K562 (cell line): Measurements from ENCODE around the gene ZMAT3. TPM values are rescaled to one million over a fixed set of nuclear protein-coding genes. Genes with fewer than 3 reads are reported as not detected.

Source experiments
- ATAC-seq: fragments of 200-7000 bp; cut with Tn5 transposase; 3 replicates; pipeline ENCODE4 v1.9.1; 2020; ENCODE audit warnings: moderate library complexity
- BruUV-seq: library from RNA; stranded (reverse); fragments of 400-500 nt; replicated peaks from 2 replicates; lab custom pipeline; 2021; lab: Mats Ljungman, UMichigan
- CTCF ChIA-PET: fragments of 300-600 bp; formaldehyde crosslinking; extraction: SDS; loops from one replicate; lab custom pipeline; 2021; ENCODE audit warnings: low intra/inter-chr PET ratio; lab: Yijun Ruan, JAX
- POLR2A ChIA-PET: fragments of 300-600, 350-650 bp; sonication (Branson Sonifier 250); formaldehyde crosslinking; extraction: SDS; loops from one replicate; lab custom pipeline; 2021; ENCODE audit warnings: antibody characterized with exemption, inconsistent platforms; lab: Yijun Ruan, JAX
- DNase-seq, 4 experiments: peaks; one replicate each; pipeline versions ENCODE4 v3.0.0 to v3.0.0-alpha.2; 2011 to 2018; ENCODE audit warnings: low spot score in 3 of 4, mixed read lengths in 3 of 4; ENCODE audit errors: extremely low read depth in 1 of 4
- FAIRE-seq: peaks from 2 replicates; lab custom pipeline; 2011; peaks lifted over from hg19 to GRCh38; lab: Jason Lieb, UNC
- H2AFZ ChIP-seq: 2 replicates; pipeline ENCODE4 v1.6.0; 2011; ENCODE audit warnings: low read depth, low read length, control low read depth, inconsistent platforms
- H3K27ac ChIP-seq: fragments of 200-600 bp; 3 replicates; pipeline ENCODE4 v1.8.0; 2011; ENCODE audit warnings: low read depth, mild to moderate bottlenecking, control low read depth, inconsistent platforms, low read length, moderate library complexity, mixed read lengths; ENCODE audit errors: extremely low read depth
- H3K27me3 ChIP-seq, 2 experiments: fragments of 300-600 bp in 1 of 2; 2 replicates in 1 of 2; 3 replicates in 1 of 2; pipeline versions ENCODE4 v1.6.0 to v1.8.0; 2011; ENCODE audit warnings: inconsistent platforms in 2 of 2, low read length in 2 of 2, mild to moderate bottlenecking in 1 of 2, mixed read lengths in 1 of 2, moderate library complexity in 1 of 2; ENCODE audit not compliant: control insufficient read depth in 2 of 2, insufficient read depth in 2 of 2
- H3K36me3 ChIP-seq: fragments of 300-600 bp; 3 replicates; pipeline ENCODE4 v1.8.0; 2011; ENCODE audit warnings: mild to moderate bottlenecking, low read length, inconsistent platforms; ENCODE audit not compliant: control insufficient read depth, insufficient read depth
- H3K4me1 ChIP-seq, 2 experiments: fragments of 200-600 bp in 1 of 2; replicated peaks in 1 of 2; 2 replicates in 1 of 2; 3 replicates in 1 of 2; pipeline versions ENCODE4 v1.5.1 to v1.8.0; 2011; ENCODE audit warnings: inconsistent platforms in 2 of 2, low read length in 2 of 2, mild to moderate bottlenecking in 1 of 2, mixed read lengths in 1 of 2, moderate library complexity in 1 of 2; ENCODE audit not compliant: control insufficient read depth in 2 of 2, insufficient read depth in 2 of 2
- H3K4me2 ChIP-seq: 2 replicates; pipeline ENCODE4 v1.6.1; 2011; ENCODE audit warnings: low read length, control low read depth, inconsistent platforms, mixed read lengths; ENCODE audit not compliant: insufficient read depth
- H3K4me3 ChIP-seq: fragments of 200-600 bp; sonication (generic), shearing (Covaris generic); 2 replicates; pipeline ENCODE4 v1.5.1; 2016; ENCODE audit warnings: control low read depth, inconsistent platforms
- H3K79me2 ChIP-seq: fragments of 200-600 bp; 3 replicates; pipeline ENCODE4 v1.8.0; 2011; ENCODE audit warnings: low read length, inconsistent platforms; ENCODE audit not compliant: control insufficient read depth, insufficient read depth
- H3K9ac ChIP-seq, 2 experiments: 2 replicates each; pipeline versions ENCODE4 v1.6.0 to v1.6.1; 2011; ENCODE audit warnings: low read depth in 2 of 2, low read length in 2 of 2, control low read depth in 1 of 2, inconsistent platforms in 1 of 2, mild to moderate bottlenecking in 1 of 2, mixed read lengths in 1 of 2; ENCODE audit not compliant: insufficient read depth in 1 of 2
- H3K9me1 ChIP-seq: one replicate; pipeline ENCODE4 v1.6.0; 2011; ENCODE audit warnings: inconsistent platforms, mild to moderate bottlenecking, low read length, moderate library complexity; ENCODE audit not compliant: control insufficient read depth, insufficient read depth
- H3K9me3 ChIP-seq: replicated peaks from 2 replicates; pipeline ENCODE4 v1.5.1; 2011; ENCODE audit warnings: low read depth, low read length, inconsistent platforms; ENCODE audit not compliant: control insufficient read depth, insufficient read depth
- H4K20me1 ChIP-seq: replicated peaks from 2 replicates; pipeline ENCODE4 v1.6.1; 2011; ENCODE audit warnings: low read length, inconsistent platforms, mixed read lengths; ENCODE audit not compliant: control insufficient read depth, insufficient read depth
- CCAR2 ChIP-seq: fragments of 200-400 bp; formaldehyde crosslinking; IDR thresholded peaks from 2 replicates; pipeline ENCODE4 v1.6.1; 2017; ENCODE audit warnings: mild to moderate bottlenecking, low read depth, low read length
- EHMT2 ChIP-seq: fragments of 450-650 bp; IDR thresholded peaks from 2 replicates; pipeline ENCODE4 v1.6.1; 2018; ENCODE audit warnings: antibody characterized with exemption
- FOSL1 ChIP-seq: fragments of 200-800 bp; sonication (Bioruptor generic); conservative IDR thresholded peaks from 2 replicates; pipeline ENCODE4 v1.6.1; 2016; ENCODE audit warnings: missing genetic modification characterization, missing compliant biosample characterization
- FUS ChIP-seq: fragments of 200-400 bp; formaldehyde crosslinking; optimal IDR thresholded peaks from 2 replicates; pipeline ENCODE3; 2017; ENCODE audit warnings: low read depth, low read length
- JUND ChIP-seq, 2 experiments: IDR thresholded peaks; 2 replicates in 1 of 2; 3 replicates in 1 of 2; pipeline ENCODE4 v1.6.1; 2011; ENCODE audit warnings: borderline replicate concordance in 2 of 2, low read depth in 2 of 2, low read length in 2 of 2, improper control_type of control experiment in 1 of 2, missing biosample characterization in 1 of 2, missing genetic modification characterization in 1 of 2, missing genetic modification reagents in 1 of 2
- KDM1A ChIP-seq, 2 experiments: fragments of 450-650 bp; IDR thresholded peaks; 2 replicates each; pipeline ENCODE4 v1.6.1; 2016; ENCODE audit warnings: mild to moderate bottlenecking in 2 of 2
- KLF6 ChIP-seq: fragments of 250-450 bp; sonication (Bioruptor Pico); IDR thresholded peaks from 2 replicates; pipeline ENCODE4 v1.4.0; 2020; ENCODE audit warnings: mild to moderate bottlenecking, moderate library complexity, borderline replicate concordance
- MECOM ChIP-seq: fragments of 250-450 bp; sonication (Bioruptor Pico); IDR thresholded peaks from 2 replicates; pipeline ENCODE4 v1.8.0; 2022; ENCODE audit warnings: inconsistent platforms
- MEF2D ChIP-seq: conservative IDR thresholded peaks from 2 replicates; pipeline ENCODE4 v1.6.1; 2016; ENCODE audit warnings: low read depth, missing genetic modification characterization, missing compliant biosample characterization
- NFE2 ChIP-seq: IDR thresholded peaks from 2 replicates; pipeline ENCODE4 v1.6.1; 2014; ENCODE audit warnings: antibody characterized with exemption, low read depth
- RCOR1 ChIP-seq, 2 experiments: IDR thresholded peaks; 2 replicates each; pipeline ENCODE4 v1.6.1; 2012; ENCODE audit warnings: low read depth in 2 of 2, low read length in 2 of 2, borderline replicate concordance in 1 of 2, improper control_type of control experiment in 1 of 2
- ZEB2 ChIP-seq: fragments of 450-650 bp; IDR thresholded peaks from 2 replicates; pipeline ENCODE4 v1.6.1; 2016
- ZFP91 ChIP-seq: sonication (generic); formaldehyde crosslinking; IDR thresholded peaks from 2 replicates; pipeline ENCODE4 v1.8.0; 2022; ENCODE audit warnings: mild to moderate bottlenecking, missing genetic modification reagents
- ZNF184 ChIP-seq: sonication (generic); formaldehyde crosslinking; IDR thresholded peaks from 2 replicates; pipeline ENCODE4 v1.5.0; 2020; ENCODE audit warnings: missing genetic modification reagents
- ZNF79 ChIP-seq: fragments of 250-450 bp; sonication (Bioruptor Pico); IDR thresholded peaks from 2 replicates; pipeline ENCODE4 v1.4.0; 2020; ENCODE audit warnings: low read depth, mild to moderate bottlenecking, moderate library complexity
- WGBS: fragments of 100-300 bp; shearing (Covaris generic); methylation state at CpG from one replicate; pipeline ENCODE4 v1.1.6; 2016; ENCODE audit warnings: low coverage, mixed read lengths; ENCODE audit not compliant: insufficient coverage; ENCODE audit errors: missing lambda C conversion rate; 5-methylcytosine and 5-hydroxymethylcytosine counted together
- in situ Hi-C: fragments of 300-500 bp; cut with MboI; formaldehyde crosslinking; loops from 4 replicates; pipeline ENCODE4 v1.15.0; 2018; ENCODE audit warnings: inconsistent platforms, mixed read lengths
- intact Hi-C: fragments of 100-400 bp; cut with micrococcal nuclease; formaldehyde crosslinking; loops from 2 replicates; pipeline ENCODE4 v1.14.2; 2022
- polyA plus RNA-seq, 8 experiments: library from polyadenylated mRNA; depleted of rRNA in 4 of 8; stranded (reverse) in 5 of 8; unstranded in 3 of 8; fragments of >200 nt; fragmentation: Nextera tagmentation in 2 of 8; fragmentation: Illumina TruSeq in 1 of 8; extraction: Ambion mirVana in 2 of 8; extraction: Trizol in 1 of 8; gene quantifications; 2 replicates each; pipeline versions ENCODE4 v1.2.1 to v1.2.3, GENCODE V29; 2011 to 2014; ENCODE audit warnings: inconsistent platforms in 1 of 8, missing spikeins in 1 of 8
- total RNA-seq, 7 experiments: library from RNA; depleted of rRNA in 6 of 7; stranded (reverse); fragments of >200 nt in 6 of 7; fragmentation: Illumina TruSeq in 2 of 7; extraction: Trizol in 2 of 7; gene quantifications; 2 replicates each; pipeline versions ENCODE4 v1.2.1 to v1.2.3, GENCODE V29; 2011 to 2021; ENCODE audit warnings: low replicate concordance in 1 of 7
- TF ChIP-seq, protein P1 (sequence below): sonication (generic); formaldehyde crosslinking; IDR thresholded peaks from 2 replicates; pipeline ENCODE4 v1.9.0; 2022; ENCODE audit warnings: mild to moderate bottlenecking, missing genetic modification reagents

Gene ZMAT3
- total and polyA plus RNA-seq, 9 of the 15 experiments (the other 6 are each of a cell fraction or from before 2014, with no cell fraction given): 0.87 to 5.1 (median 3.9) TPM

GRCh38 chr3:179081885-179082284 is 10.3 kb upstream of the ZMAT3 start:
- H3K9me1 ChIP-seq: no peaks in the 10 kb centered on the region
- no peaks in the 10 kb centered on the region for H3K27me3 ChIP-seq
- H3K79me2 ChIP-seq: no peaks in the 10 kb centered on the region
- H3K36me3 ChIP-seq: no peaks in the 10 kb centered on the region
- no peak for DNase-seq
- no peak for TF ChIP-seq KLF6
- TF ChIP-seq, protein P1, sequence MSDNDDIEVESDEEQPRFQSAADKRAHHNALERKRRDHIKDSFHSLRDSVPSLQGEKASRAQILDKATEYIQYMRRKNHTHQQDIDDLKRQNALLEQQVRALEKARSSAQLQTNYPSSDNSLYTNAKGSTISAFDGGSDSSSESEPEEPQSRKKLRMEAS: no peak
- in situ Hi-C loops (no loop called here), intact Hi-C loops (no loop called here)
- POLR2A ChIA-PET: no interaction called here
- no TSS peak for BruUV-seq
- CTCF ChIA-PET: no interaction called here
- no peak overlapping the region for H3K27ac ChIP-seq
- no peak overlapping the region for H3K9ac ChIP-seq
- no peaks in the 10 kb centered on the region for H3K9me3 ChIP-seq
- no peak overlapping the region for H3K4me3 ChIP-seq
- no peaks in the 10 kb centered on the region for H4K20me1 ChIP-seq
- 53% methylated on average over 2 of the region's 2 CpGs for WGBS
- H3K4me1 ChIP-seq: peaks cover 0 to 5% of the 10 kb centered on the region in 2 experiments; a peak in 2 of 5 replicates
- H2AFZ ChIP-seq: no peak overlapping the region
- no peak for FAIRE-seq
- no peak for ATAC-seq
- H3K4me2 ChIP-seq: no peak overlapping the region

DNA sequence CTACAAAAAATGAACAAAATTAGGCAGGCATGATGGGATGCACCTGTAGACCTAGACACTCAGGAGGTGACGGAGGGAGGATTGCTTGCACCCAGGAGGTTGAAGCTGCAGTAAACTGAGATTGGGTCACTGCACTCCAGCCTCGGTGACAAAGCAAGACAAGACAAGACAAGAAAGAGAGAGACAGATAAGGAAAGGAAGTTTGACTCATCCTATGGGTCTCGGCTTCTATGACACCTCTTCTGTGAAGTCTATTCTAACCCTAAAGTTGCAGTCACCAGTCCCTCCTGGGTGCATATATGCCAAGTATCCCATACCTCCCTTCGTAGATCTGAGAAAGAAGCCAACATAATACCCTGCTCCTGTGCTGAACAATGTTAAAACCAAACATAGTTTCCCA is 7.9 kb upstream of the ZMAT3 start:
- H3K4me3 ChIP-seq: no peak overlapping the region
- ATAC-seq (peak; percentile 43; the same call in 2 of the 3 replicates), FAIRE-seq (peak; percentile 72), DNase-seq (peak in 1 of 4 experiments; percentile 31)
- peak overlapping the region; percentile 10; the same call in 1 of the 2 replicates for H2AFZ ChIP-seq
- BruUV-seq: no TSS peak
- in situ Hi-C loops (no loop called here), intact Hi-C loops (no loop called here)
- H4K20me1 ChIP-seq: no peaks in the 10 kb centered on the region
- H3K27ac ChIP-seq: no peak overlapping the region
- no peaks in the 10 kb centered on the region for H3K27me3 ChIP-seq
- H3K9ac ChIP-seq: no peak overlapping the region
- no peaks in the 10 kb centered on the region for H3K79me2 ChIP-seq
- H3K9me3 ChIP-seq: no peaks in the 10 kb centered on the region
- H3K9me1 ChIP-seq: no peaks in the 10 kb centered on the region
- no peaks in the 10 kb centered on the region for H3K36me3 ChIP-seq
- H3K4me2 ChIP-seq: no peak overlapping the region
- H3K4me1 ChIP-seq: peaks cover 0 to 5% of the 10 kb centered on the region in 2 experiments; a peak in 2 of 5 replicates
- POLR2A ChIA-PET: no interaction called here
- WGBS: 31% methylated on average over 4 of the region's 4 CpGs
- CTCF ChIA-PET: no interaction called here
- TF ChIP-seq FOSL1 (tag) (peak; percentile 76), CCAR2 (no peak), KDM1A (IDR thresholded peaks at IDR 0.05) (peak in 1 of 2 experiments; percentile 31; a peak in 1 of 4 replicates), ZFP91 (CRISPR knock-in tag) (no peak), EHMT2 (no peak), MECOM (peak; percentile 97), RCOR1 (IDR thresholded peaks at IDR 0.05; ENCODE audit: borderline replicate concordance in 1 of 2, low read depth in 2 of 2, low read length in 2 of 2) (peak in 1 of 2 experiments; percentile 55; a peak in 1 of 4 replicates), NFE2 (0 out of 2 replicates have a peak, but pooled peaks have one; percentile 7), ZNF79 (CRISPR knock-in tag) (no peak), MEF2D (no peak), JUND (IDR thresholded peaks at IDR 0.05; ENCODE audit: borderline replicate concordance, low read depth, low read length) (peak; percentile 34; the same call in 1 of the 2 replicates), JUND (tag; IDR thresholded peaks at IDR 0.05; ENCODE audit: borderline replicate concordance, low read depth, low read length) (peak; percentile 55; the same call in 1 of the 3 replicates), ZEB2 (0 out of 2 replicates have a peak, but pooled peaks have one; percentile 22), ZNF184 (CRISPR knock-in tag) (no peak), FUS (no peak)
